Chondrocyte (in vitro differentiated cells): ENCODE data around the gene CLASP1. TPM values are rescaled to one million over a fixed set of nuclear protein-coding genes. Genes with fewer than 3 reads are reported as not detected.

Source experiments
- DNase-seq: peaks from one replicate; pipeline ENCODE4 v3.0.0; 2021; ENCODE audit warnings: mixed read lengths, low spot score
- H3K27ac Mint-ChIP-seq: one replicate; pipeline ENCODE4 v1.8.0; 2021; ENCODE audit warnings: mild to moderate bottlenecking, moderate library complexity, mixed read lengths; ENCODE audit not compliant: unreplicated experiment
- H3K27me3 Mint-ChIP-seq: 2 replicates; pipeline ENCODE4 v1.8.0; 2021; ENCODE audit warnings: low read depth, mixed read lengths
- H3K36me3 Mint-ChIP-seq: 2 replicates; pipeline ENCODE4 v1.8.0; 2021; ENCODE audit warnings: low read depth, mixed read lengths
- H3K4me1 Mint-ChIP-seq: 2 replicates; pipeline ENCODE4 v1.8.0; 2021; ENCODE audit warnings: low read depth, mild to moderate bottlenecking, mixed read lengths
- H3K4me3 Mint-ChIP-seq: one replicate; pipeline ENCODE4 v1.8.0; 2021; ENCODE audit warnings: mild to moderate bottlenecking, moderate library complexity, mixed read lengths; ENCODE audit not compliant: unreplicated experiment
- H3K9me3 Mint-ChIP-seq: 2 replicates; pipeline ENCODE4 v1.8.0; 2021; ENCODE audit warnings: low read depth, mixed read lengths
- total RNA-seq: library from RNA; stranded (reverse); gene quantifications from 3 replicates; pipeline ENCODE4 v1.2.1, GENCODE V29; 2021
- TF ChIP-seq, protein P1 (sequence below): fragments of 200-600 bp; sonication (generic); IDR thresholded peaks from 2 replicates; pipeline ENCODE4 v1.5.0; 2021; ENCODE audit warnings: antibody characterized with exemption, mild to moderate bottlenecking, moderate library complexity

CLASP1 gene
- total RNA-seq, 1 donor from 2014 or later: 56.0 TPM

DNA sequence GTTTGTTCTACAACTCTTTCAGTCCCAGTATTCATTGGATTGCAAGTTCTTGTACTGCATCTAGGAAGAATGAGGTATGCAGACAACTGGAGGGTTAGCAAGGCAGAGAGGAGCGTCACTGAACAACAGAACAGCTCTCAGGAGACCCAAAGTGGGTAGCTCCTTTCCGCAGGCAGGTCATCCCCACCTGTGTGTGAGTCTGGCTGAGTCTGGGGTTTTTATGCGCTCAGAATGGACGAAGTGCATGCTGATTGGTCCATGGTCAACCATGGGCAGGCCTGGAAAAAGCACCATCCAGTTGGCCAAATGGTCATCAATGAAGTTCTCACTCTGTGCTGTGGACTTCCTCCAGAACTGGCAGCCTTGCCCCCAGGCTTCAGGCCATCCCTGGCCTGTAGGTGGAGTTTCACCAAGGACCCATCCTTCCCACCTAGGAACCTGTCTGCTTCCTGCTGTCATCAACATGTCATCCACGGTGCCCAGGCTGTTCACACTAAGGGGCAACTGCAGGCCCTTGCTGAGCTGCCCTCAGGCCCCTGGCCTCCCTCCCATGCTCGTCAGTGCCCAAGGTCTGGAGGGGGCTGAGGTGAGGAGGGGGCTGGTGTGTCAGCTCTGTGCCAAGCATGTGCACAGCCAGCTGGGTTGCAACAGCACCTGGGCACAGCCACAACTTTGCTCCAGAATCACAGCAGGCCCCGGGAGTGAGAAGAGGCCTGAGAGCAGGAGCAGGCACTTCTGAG is 353.2 kb downstream of the CLASP1 start:
- no peak for DNase-seq
- Mint-ChIP-seq H3K4me3 (no peak overlapping the region), H3K27me3 (peaks cover 45% of the 10 kb centered on the region), H3K9me3 (no peaks in the 10 kb centered on the region), H3K27ac (no peak overlapping the region), H3K36me3 (no peaks in the 10 kb centered on the region), H3K4me1 (no peaks in the 10 kb centered on the region)
- TF ChIP-seq, protein P1, sequence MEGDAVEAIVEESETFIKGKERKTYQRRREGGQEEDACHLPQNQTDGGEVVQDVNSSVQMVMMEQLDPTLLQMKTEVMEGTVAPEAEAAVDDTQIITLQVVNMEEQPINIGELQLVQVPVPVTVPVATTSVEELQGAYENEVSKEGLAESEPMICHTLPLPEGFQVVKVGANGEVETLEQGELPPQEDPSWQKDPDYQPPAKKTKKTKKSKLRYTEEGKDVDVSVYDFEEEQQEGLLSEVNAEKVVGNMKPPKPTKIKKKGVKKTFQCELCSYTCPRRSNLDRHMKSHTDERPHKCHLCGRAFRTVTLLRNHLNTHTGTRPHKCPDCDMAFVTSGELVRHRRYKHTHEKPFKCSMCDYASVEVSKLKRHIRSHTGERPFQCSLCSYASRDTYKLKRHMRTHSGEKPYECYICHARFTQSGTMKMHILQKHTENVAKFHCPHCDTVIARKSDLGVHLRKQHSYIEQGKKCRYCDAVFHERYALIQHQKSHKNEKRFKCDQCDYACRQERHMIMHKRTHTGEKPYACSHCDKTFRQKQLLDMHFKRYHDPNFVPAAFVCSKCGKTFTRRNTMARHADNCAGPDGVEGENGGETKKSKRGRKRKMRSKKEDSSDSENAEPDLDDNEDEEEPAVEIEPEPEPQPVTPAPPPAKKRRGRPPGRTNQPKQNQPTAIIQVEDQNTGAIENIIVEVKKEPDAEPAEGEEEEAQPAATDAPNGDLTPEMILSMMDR: no peak

GRCh38 chr2:121294881-121295840 is 354.1 kb downstream of the CLASP1 start:
- Mint-ChIP-seq H3K27ac (no peak overlapping the region), H3K9me3 (no peaks in the 10 kb centered on the region)
- no peak for DNase-seq

DNA sequence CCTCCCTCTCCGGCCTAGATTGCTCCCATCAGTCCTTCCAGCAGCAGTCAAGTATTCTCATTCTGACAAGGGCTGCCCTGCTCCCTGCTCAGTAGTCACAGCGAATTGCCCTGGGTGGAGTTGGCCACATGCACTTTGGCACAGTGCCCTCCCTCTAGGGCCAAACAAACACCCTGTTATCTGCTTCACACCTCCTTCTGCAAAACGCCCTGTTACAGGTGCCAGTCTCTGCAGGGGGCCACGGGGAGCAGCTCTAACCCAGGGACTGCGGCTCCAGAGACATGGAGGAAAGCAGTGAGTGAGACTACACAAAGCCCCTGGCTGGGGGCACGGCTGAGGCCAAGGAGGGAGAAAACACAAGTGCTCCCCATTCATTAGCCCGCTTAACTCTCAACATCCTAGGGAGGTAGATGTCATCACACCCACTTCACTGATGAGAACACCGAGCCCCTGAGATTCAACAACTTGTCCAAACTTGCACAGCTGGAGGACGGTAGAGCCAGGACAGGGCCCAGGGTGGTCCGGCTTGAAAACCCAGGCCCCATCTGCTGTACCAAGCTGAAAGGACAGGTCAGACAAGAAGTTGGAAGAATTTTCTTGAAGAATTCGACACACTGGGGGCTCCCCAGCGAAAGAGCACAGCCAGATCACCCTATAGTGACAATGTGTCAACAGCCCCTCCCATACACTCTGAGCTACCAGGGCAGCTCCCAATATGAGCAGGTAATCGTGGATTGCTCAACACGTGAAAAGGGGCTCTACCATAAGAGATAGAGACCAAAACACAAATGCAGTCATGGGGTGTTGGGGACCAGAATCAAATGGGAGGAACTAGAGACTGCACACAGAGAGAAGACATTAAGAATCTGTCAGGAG is 355.6 kb downstream of the CLASP1 start:
- H3K9me3 Mint-ChIP-seq: no peaks in the 10 kb centered on the region
- H3K4me3 Mint-ChIP-seq: no peak overlapping the region
- no peak overlapping the region for H3K27ac Mint-ChIP-seq
- peaks cover 39% of the 10 kb centered on the region for H3K27me3 Mint-ChIP-seq
- H3K36me3 Mint-ChIP-seq: no peaks in the 10 kb centered on the region
- DNase-seq: no peak
- H3K4me1 Mint-ChIP-seq: no peaks in the 10 kb centered on the region
- TF ChIP-seq, protein P1: no peak

More at GRCh38 chr2:121294881-121295840, 354.1 kb downstream of the CLASP1 start:
- Mint-ChIP-seq H3K4me1 (no peaks in the 10 kb centered on the region), H3K36me3 (no peaks in the 10 kb centered on the region), H3K4me3 (no peak overlapping the region), H3K27me3 (peaks cover 44% of the 10 kb centered on the region)
- TF ChIP-seq, protein P1: no peak

GRCh38 chr2:121291251-121291580 is 358.0 kb downstream of the CLASP1 start:
- no peaks in the 10 kb centered on the region for H3K9me3 Mint-ChIP-seq

More at GRCh38 chr2:121291251-121291580, 358.0 kb downstream of the CLASP1 start:
- Mint-ChIP-seq H3K4me1 (no peaks in the 10 kb centered on the region), H3K27me3 (peaks cover 35% of the 10 kb centered on the region), H3K27ac (no peak overlapping the region), H3K36me3 (no peaks in the 10 kb centered on the region), H3K4me3 (no peak overlapping the region)
- DNase-seq: no peak
- TF ChIP-seq, protein P1: no peak
